ENCODE data around the gene LGSN. TPM values are rescaled to one million over a fixed set of nuclear protein-coding genes. Genes with fewer than 3 reads are reported as not detected.
"Not testable (repeated sequence)": the region's sequence is repeated elsewhere in the genome, so short reads cannot be mapped to it uniquely, and the experiment has no call there.

The LGSN gene
- total RNA-seq, 1 donor from 2014 or later, result not detected

DNA sequence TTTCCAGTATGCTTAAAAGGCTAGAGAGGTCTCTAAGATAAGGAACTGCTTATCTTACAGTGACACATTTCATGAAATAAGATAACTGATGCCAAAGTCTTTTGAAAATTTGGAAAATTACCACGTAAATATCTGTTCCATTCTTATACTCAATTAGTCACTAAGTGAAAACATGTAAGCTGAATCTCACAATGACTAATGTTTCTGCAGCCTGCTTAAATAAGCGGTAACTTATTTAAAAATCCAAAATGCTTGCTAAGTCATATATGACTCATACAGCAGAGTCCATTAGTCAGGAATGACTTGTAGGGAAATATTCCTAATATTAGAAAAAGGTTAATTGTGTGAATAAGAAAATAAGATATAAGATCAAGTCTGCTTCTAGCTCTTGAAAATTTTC is 27.8 kb upstream of the LGSN start:
- Histone ChIP-seq H3K4me1 (ENCODE audit: control insufficient read depth in 3 of 3, insufficient read depth in 3 of 3, low read length in 3 of 3) (peaks cover 0 to 4% (median 0%) of the 10 kb centered on the region in 3 donors), H3K27ac (ENCODE audit: low read depth, low read length) (no peak overlapping the region), H3K4me3 (ENCODE audit: low read length in 3 of 3) (no peak overlapping the region), H3K36me3 (ENCODE audit: control insufficient read depth in 3 of 3, insufficient read depth in 3 of 3, low read length in 3 of 3) (no peaks in the 10 kb centered on the region), H3K27me3 (ENCODE audit: control insufficient read depth in 3 of 3, insufficient read depth in 3 of 3, low read length in 3 of 3) (no peaks in the 10 kb centered on the region), H3K9ac (ENCODE audit: low read depth in 1 of 3, low read length in 3 of 3) (no peak overlapping the region), H3K9me3 (ENCODE audit: control insufficient read depth in 3 of 3, low read length in 3 of 3) (no peaks in the 10 kb centered on the region)

- no peak overlapping the region for H3K9ac ChIP-seq (ENCODE audit: low read depth in 1 of 3, low read length in 3 of 3)
- H3K27ac ChIP-seq (ENCODE audit: low read depth, low read length), result no peak overlapping the region
- H3K4me3 ChIP-seq (ENCODE audit: low read length in 3 of 3), result no peak overlapping the region
- H3K9me3 ChIP-seq (ENCODE audit: control insufficient read depth in 3 of 3, low read length in 3 of 3), result peaks cover 0 to 1% (median 0%) of the 10 kb centered on the region in 3 donors
- no peaks in the 10 kb centered on the region for H3K4me1 ChIP-seq (ENCODE audit: control insufficient read depth in 3 of 3, insufficient read depth in 3 of 3, low read length in 3 of 3)
- no peaks in the 10 kb centered on the region for H3K36me3 ChIP-seq (ENCODE audit: control insufficient read depth in 3 of 3, insufficient read depth in 3 of 3, low read length in 3 of 3)
- H3K27me3 ChIP-seq (ENCODE audit: control insufficient read depth in 3 of 3, insufficient read depth in 3 of 3, low read length in 3 of 3), result no peaks in the 10 kb centered on the region
Measured at GRCh38 chr6:63346217-63346835, 26.5 kb upstream of the LGSN start.

DNA sequence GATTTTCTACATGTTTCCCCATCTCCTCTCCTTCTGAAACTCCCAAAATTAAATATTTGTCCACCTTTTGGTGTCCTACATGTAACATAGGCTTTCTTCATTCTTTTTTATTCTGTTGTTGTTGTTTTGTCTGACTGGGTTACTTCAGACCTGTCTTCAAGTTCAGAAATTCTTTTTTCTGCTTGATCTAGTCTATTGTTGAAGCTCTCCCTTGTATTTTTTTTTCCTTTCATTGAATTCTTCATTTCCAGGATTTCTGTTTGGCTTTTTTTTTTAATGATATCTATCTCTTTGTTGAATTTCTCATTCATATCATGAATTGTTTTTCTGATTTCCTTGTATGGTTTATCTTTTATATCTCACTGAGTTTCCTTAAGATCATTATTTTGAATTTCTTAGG is 20.6 kb upstream of the LGSN start:
- no peaks in the 10 kb centered on the region for H3K36me3 ChIP-seq (ENCODE audit: control insufficient read depth in 3 of 3, insufficient read depth in 3 of 3, low read length in 3 of 3)
- H3K27me3 ChIP-seq (ENCODE audit: control insufficient read depth in 3 of 3, insufficient read depth in 3 of 3, low read length in 3 of 3), result no peaks in the 10 kb centered on the region
- H3K27ac ChIP-seq (ENCODE audit: low read depth, low read length), result no peak overlapping the region
- H3K4me1 ChIP-seq (ENCODE audit: control insufficient read depth in 3 of 3, insufficient read depth in 3 of 3, low read length in 3 of 3), result no peaks in the 10 kb centered on the region
- H3K9me3 ChIP-seq (ENCODE audit: control insufficient read depth in 3 of 3, low read length in 3 of 3), result peaks cover 6% of the 10 kb centered on the region in 3 donors
- no peak overlapping the region for H3K4me3 ChIP-seq (ENCODE audit: low read length in 3 of 3)
- no peak overlapping the region for H3K9ac ChIP-seq (ENCODE audit: low read depth in 1 of 3, low read length in 3 of 3)

GRCh38 chr6:63334652-63335051 is 14.9 kb upstream of the LGSN start:
- not testable (repeated sequence) for H3K27ac ChIP-seq (ENCODE audit: low read depth, low read length); H3K4me1 ChIP-seq (ENCODE audit: control insufficient read depth in 3 of 3, insufficient read depth in 3 of 3, low read length in 3 of 3); H3K9me3 ChIP-seq (ENCODE audit: control insufficient read depth in 3 of 3, low read length in 3 of 3); H3K27me3 ChIP-seq (ENCODE audit: control insufficient read depth in 3 of 3, insufficient read depth in 3 of 3, low read length in 3 of 3); H3K36me3 ChIP-seq (ENCODE audit: control insufficient read depth in 3 of 3, insufficient read depth in 3 of 3, low read length in 3 of 3); H3K4me3 ChIP-seq (ENCODE audit: low read length in 3 of 3); H3K9ac ChIP-seq (ENCODE audit: low read depth in 1 of 3, low read length in 3 of 3)

- H3K4me1 ChIP-seq (ENCODE audit: control insufficient read depth in 3 of 3, insufficient read depth in 3 of 3, low read length in 3 of 3), result no peaks in the 10 kb centered on the region
- no peak overlapping the region for H3K4me3 ChIP-seq (ENCODE audit: low read length in 3 of 3)
Measured at GRCh38 chr6:63333440-63333839, 13.7 kb upstream of the LGSN start.

GRCh38 chr6:63326630-63327029 is 6.8 kb upstream of the LGSN start:
- not testable (repeated sequence) for H3K9ac ChIP-seq (ENCODE audit: low read depth in 1 of 3, low read length in 3 of 3); H3K4me3 ChIP-seq (ENCODE audit: low read length in 3 of 3); H3K9me3 ChIP-seq (ENCODE audit: control insufficient read depth in 3 of 3, low read length in 3 of 3); H3K27ac ChIP-seq (ENCODE audit: low read depth, low read length); H3K4me1 ChIP-seq (ENCODE audit: control insufficient read depth in 3 of 3, insufficient read depth in 3 of 3, low read length in 3 of 3); H3K36me3 ChIP-seq (ENCODE audit: control insufficient read depth in 3 of 3, insufficient read depth in 3 of 3, low read length in 3 of 3); H3K27me3 ChIP-seq (ENCODE audit: control insufficient read depth in 3 of 3, insufficient read depth in 3 of 3, low read length in 3 of 3)

More at GRCh38 chr6:63333440-63333839, 13.7 kb upstream of the LGSN start:
- Histone ChIP-seq H3K9me3 (ENCODE audit: control insufficient read depth in 3 of 3, low read length in 3 of 3) (no peaks in the 10 kb centered on the region), H3K9ac (ENCODE audit: low read depth in 1 of 3, low read length in 3 of 3) (no peak overlapping the region), H3K36me3 (ENCODE audit: control insufficient read depth in 3 of 3, insufficient read depth in 3 of 3, low read length in 3 of 3) (no peaks in the 10 kb centered on the region), H3K27ac (ENCODE audit: low read depth, low read length) (no peak overlapping the region), H3K27me3 (ENCODE audit: control insufficient read depth in 3 of 3, insufficient read depth in 3 of 3, low read length in 3 of 3) (no peaks in the 10 kb centered on the region)

DNA sequence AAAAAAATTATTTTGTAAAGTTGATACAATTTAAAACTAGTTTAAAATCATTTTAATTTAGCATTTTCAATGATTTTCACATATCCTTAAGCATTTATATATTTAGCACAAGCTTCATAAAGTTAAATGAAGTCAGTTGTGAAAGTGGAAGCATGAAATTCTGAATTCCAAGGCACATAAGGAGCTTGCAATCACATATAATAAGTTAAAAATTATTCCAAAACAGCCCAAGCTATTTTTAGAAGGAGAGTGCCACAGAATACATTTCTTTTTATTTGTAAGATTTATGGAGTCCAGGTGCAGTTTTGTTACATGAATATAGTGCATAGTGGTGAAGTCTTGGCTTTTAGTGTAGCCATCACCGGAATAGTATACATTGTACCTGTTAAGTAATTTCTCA is 3.2 kb upstream of the LGSN start:
- Histone ChIP-seq H3K4me3 (ENCODE audit: low read length in 3 of 3) (no peak overlapping the region), H3K27me3 (ENCODE audit: control insufficient read depth in 3 of 3, insufficient read depth in 3 of 3, low read length in 3 of 3) (no peaks in the 10 kb centered on the region), H3K9me3 (ENCODE audit: control insufficient read depth in 3 of 3, low read length in 3 of 3) (no peaks in the 10 kb centered on the region), H3K36me3 (ENCODE audit: control insufficient read depth in 3 of 3, insufficient read depth in 3 of 3, low read length in 3 of 3) (no peaks in the 10 kb centered on the region), H3K9ac (ENCODE audit: low read depth in 1 of 3, low read length in 3 of 3) (no peak overlapping the region), H3K27ac (ENCODE audit: low read depth, low read length) (no peak overlapping the region), H3K4me1 (ENCODE audit: control insufficient read depth in 3 of 3, insufficient read depth in 3 of 3, low read length in 3 of 3) (no peaks in the 10 kb centered on the region)

GRCh38 chr6:63321821-63322220 is 2.0 kb upstream of the LGSN start:
- no peak overlapping the region for H3K9ac ChIP-seq (ENCODE audit: low read depth in 1 of 3, low read length in 3 of 3)
- H3K27ac ChIP-seq (ENCODE audit: low read depth, low read length), result no peak overlapping the region
- H3K4me1 ChIP-seq (ENCODE audit: control insufficient read depth in 3 of 3, insufficient read depth in 3 of 3, low read length in 3 of 3), result no peaks in the 10 kb centered on the region
- H3K4me3 ChIP-seq (ENCODE audit: low read length in 3 of 3), result no peak overlapping the region
- no peaks in the 10 kb centered on the region for H3K27me3 ChIP-seq (ENCODE audit: control insufficient read depth in 3 of 3, insufficient read depth in 3 of 3, low read length in 3 of 3)
- H3K9me3 ChIP-seq (ENCODE audit: control insufficient read depth in 3 of 3, low read length in 3 of 3), result no peaks in the 10 kb centered on the region
- no peaks in the 10 kb centered on the region for H3K36me3 ChIP-seq (ENCODE audit: control insufficient read depth in 3 of 3, insufficient read depth in 3 of 3, low read length in 3 of 3)

DNA sequence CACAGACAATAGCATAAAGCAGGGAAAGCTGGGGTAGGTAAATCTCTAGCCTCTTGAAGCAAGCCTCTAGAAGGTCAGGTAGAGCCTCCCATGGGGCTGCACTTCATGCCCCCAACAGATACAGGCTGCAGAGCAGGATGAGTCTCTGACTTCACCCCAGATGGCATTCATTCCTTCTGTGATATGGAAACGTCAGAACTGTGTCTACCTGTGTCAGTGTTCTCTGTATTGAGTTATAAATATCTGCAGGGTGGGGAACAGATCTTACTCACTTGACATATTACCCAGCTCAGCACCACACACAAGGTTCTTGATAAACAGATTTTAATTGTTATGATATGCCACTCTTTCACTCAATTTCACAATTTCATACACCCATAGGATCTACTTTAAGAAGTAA is 2.1 kb downstream of the LGSN start:
- H3K4me3 ChIP-seq (ENCODE audit: low read length in 3 of 3), result no peak overlapping the region
- no peaks in the 10 kb centered on the region for H3K4me1 ChIP-seq (ENCODE audit: control insufficient read depth in 3 of 3, insufficient read depth in 3 of 3, low read length in 3 of 3)
- no peak overlapping the region for H3K9ac ChIP-seq (ENCODE audit: low read depth in 1 of 3, low read length in 3 of 3)
- no peaks in the 10 kb centered on the region for H3K36me3 ChIP-seq (ENCODE audit: control insufficient read depth in 3 of 3, insufficient read depth in 3 of 3, low read length in 3 of 3)
- no peaks in the 10 kb centered on the region for H3K27me3 ChIP-seq (ENCODE audit: control insufficient read depth in 3 of 3, insufficient read depth in 3 of 3, low read length in 3 of 3)
- no peaks in the 10 kb centered on the region for H3K9me3 ChIP-seq (ENCODE audit: control insufficient read depth in 3 of 3, low read length in 3 of 3)
- H3K27ac ChIP-seq (ENCODE audit: low read depth, low read length), result no peak overlapping the region

GRCh38 chr6:63316113-63316512 is 3.7 kb downstream of the LGSN start:
- H3K9ac ChIP-seq (ENCODE audit: low read depth in 1 of 3, low read length in 3 of 3), result no peak overlapping the region
- no peaks in the 10 kb centered on the region for H3K4me1 ChIP-seq (ENCODE audit: control insufficient read depth in 3 of 3, insufficient read depth in 3 of 3, low read length in 3 of 3)
- H3K9me3 ChIP-seq (ENCODE audit: control insufficient read depth in 3 of 3, low read length in 3 of 3), result no peaks in the 10 kb centered on the region
- H3K27me3 ChIP-seq (ENCODE audit: control insufficient read depth in 3 of 3, insufficient read depth in 3 of 3, low read length in 3 of 3), result no peaks in the 10 kb centered on the region
- no peaks in the 10 kb centered on the region for H3K36me3 ChIP-seq (ENCODE audit: control insufficient read depth in 3 of 3, insufficient read depth in 3 of 3, low read length in 3 of 3)
- H3K27ac ChIP-seq (ENCODE audit: low read depth, low read length), result no peak overlapping the region
- no peak overlapping the region for H3K4me3 ChIP-seq (ENCODE audit: low read length in 3 of 3)

DNA sequence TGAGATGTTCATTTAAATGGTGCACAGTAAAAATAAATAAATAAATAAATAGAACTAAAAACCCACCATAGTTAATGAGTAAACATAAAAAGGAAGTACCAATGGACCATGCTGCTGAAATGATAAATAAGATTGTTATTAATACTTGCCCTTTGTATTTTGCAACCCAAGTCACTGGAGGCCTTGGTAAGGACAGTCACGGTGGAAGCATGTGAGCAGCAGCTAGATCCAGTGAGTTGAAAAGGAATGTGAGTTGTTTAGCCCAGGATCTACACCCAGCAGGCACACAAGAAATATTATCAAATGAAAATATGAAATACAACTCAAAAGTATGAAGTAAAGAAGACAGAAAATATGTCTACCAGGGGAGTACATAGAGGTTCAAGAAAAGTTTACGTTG is 6.7 kb downstream of the LGSN start:
- no peaks in the 10 kb centered on the region for H3K9me3 ChIP-seq (ENCODE audit: control insufficient read depth in 3 of 3, low read length in 3 of 3)
- H3K27me3 ChIP-seq (ENCODE audit: control insufficient read depth in 3 of 3, insufficient read depth in 3 of 3, low read length in 3 of 3), result no peaks in the 10 kb centered on the region
- no peak overlapping the region for H3K27ac ChIP-seq (ENCODE audit: low read depth, low read length)
- no peaks in the 10 kb centered on the region for H3K36me3 ChIP-seq (ENCODE audit: control insufficient read depth in 3 of 3, insufficient read depth in 3 of 3, low read length in 3 of 3)
- H3K4me3 ChIP-seq (ENCODE audit: low read length in 3 of 3), result no peak overlapping the region
- no peaks in the 10 kb centered on the region for H3K4me1 ChIP-seq (ENCODE audit: control insufficient read depth in 3 of 3, insufficient read depth in 3 of 3, low read length in 3 of 3)
- H3K9ac ChIP-seq (ENCODE audit: low read depth in 1 of 3, low read length in 3 of 3), result no peak overlapping the region
